Peyer's patch (tissue), 4 donors: ENCODE data around the gene SSR2. TPM values are rescaled to one million over a fixed set of nuclear protein-coding genes. Genes with fewer than 3 reads are reported as not detected.
A peak's percentile ranks its signal among the peaks of the same experiment; 100 is the strongest.
"Not testable (repeated sequence)": the region's sequence is repeated elsewhere in the genome, so short reads cannot be mapped to it uniquely, and the experiment has no call there.

Experiments used
- DNase-seq, 3 donors: peaks; one replicate each; pipeline ENCODE4 v3.0.0-alpha.2; 2017 to 2019
- H3K27ac ChIP-seq, 4 donors: fragments of 200-600 bp; sonication (generic); one replicate each; pipeline ENCODE4 v1.5.1; 2016 to 2019
- H3K27me3 ChIP-seq, 2 donors: fragments of 200-600 bp; sonication (generic); one replicate each; pipeline ENCODE4 v1.5.1; 2019
- H3K36me3 ChIP-seq, 3 donors: fragments of 200-600 bp; sonication (generic); one replicate each; pipeline ENCODE4 v1.5.1; 2016 to 2019
- H3K4me1 ChIP-seq, 4 donors: fragments of 200-600 bp; sonication (generic); one replicate each; pipeline ENCODE4 v1.5.1; 2016 to 2019
- H3K4me3 ChIP-seq, 4 donors: fragments of 200-600 bp; sonication (generic); 1 replicate in 3 of 4; 2 replicates in 1 of 4; pipeline ENCODE4 v1.5.1; 2016 to 2019; ENCODE audit warnings: mild to moderate bottlenecking in 1 of 4
- H3K9me3 ChIP-seq, 4 donors: fragments of 200-600 bp; sonication (generic); one replicate each; pipeline ENCODE4 v1.5.1; 2016 to 2019; ENCODE audit warnings: mild to moderate bottlenecking in 1 of 4
- POLR2A ChIP-seq, 2 donors: fragments of 450-650 bp; IDR thresholded peaks; one replicate each; pipeline ENCODE4 v1.5.1; 2017; ENCODE audit warnings: antibody characterized with exemption in 2 of 2, mild to moderate bottlenecking in 2 of 2, moderate library complexity in 2 of 2
- total RNA-seq, 4 donors: library from RNA; depleted of rRNA; stranded (reverse); fragments of >200 nt; gene quantifications; one replicate each; pipeline ENCODE4 v1.1.0, GENCODE V29; 2016
- TF ChIP-seq, protein P1 (sequence below), 6 experiments: fragments of 450-650 bp in 4 of 6; fragments of 200-600 bp in 2 of 6; sonication (generic) in 1 of 6; IDR thresholded peaks; one replicate each; pipeline ENCODE4 v1.5.1; 2017 to 2019; ENCODE audit warnings: antibody characterized with exemption in 6 of 6, mild to moderate bottlenecking in 3 of 6, moderate library complexity in 1 of 6

The SSR2 gene
- total RNA-seq, 4 donors from 2014 or later: 133 to 269 (median 202) TPM

DNA sequence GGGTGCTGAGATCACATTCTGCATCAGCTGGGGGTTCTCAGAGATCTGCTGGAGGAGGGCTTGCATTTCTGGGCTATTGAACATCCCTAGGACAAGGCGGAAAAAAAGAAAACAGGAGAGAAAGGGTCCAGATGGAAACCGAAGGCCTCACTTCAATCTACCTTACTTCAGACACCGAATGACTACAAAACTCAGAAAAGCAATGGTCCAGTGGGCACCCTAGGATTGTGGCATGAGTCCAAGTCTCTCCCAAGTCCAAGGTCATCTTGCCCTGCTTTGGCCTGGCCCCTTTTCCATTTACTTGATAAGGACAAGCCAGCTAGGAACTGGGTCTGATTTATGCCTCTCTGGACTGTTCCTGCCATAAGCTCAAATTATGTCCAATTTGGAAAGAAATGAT is 22.1 kb upstream of the SSR2 start:
- Histone ChIP-seq H3K4me1 (no peaks in the 10 kb centered on the region), H3K27me3 (no peaks in the 10 kb centered on the region), H3K27ac (no peak overlapping the region), H3K9me3 (no peaks in the 10 kb centered on the region), H3K4me3 (no peak overlapping the region), H3K36me3 (peaks cover 0 to 52% (median 0%) of the 10 kb centered on the region in 3 donors)
- DNase-seq: no peak
- TF ChIP-seq POLR2A (IDR thresholded peaks at IDR 0.05): no peak

DNA sequence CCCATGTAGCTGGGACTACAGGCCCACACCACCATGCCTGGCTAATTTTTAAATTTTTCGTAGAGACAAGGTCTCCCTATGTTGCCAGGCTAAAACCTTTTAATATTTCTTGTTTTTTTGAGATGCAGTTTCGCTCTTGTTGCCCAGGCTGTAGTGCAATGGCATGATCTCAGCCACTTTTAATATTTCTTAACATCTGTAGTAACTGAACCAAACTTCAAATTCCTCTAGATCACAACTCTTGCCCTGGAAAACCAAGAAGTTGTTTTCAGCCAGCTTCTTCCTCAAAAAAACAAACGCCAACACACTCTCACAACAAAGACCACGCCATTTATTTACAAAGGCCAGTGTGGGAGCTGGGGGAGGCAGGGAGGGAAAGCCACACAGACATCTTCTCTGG is 14.2 kb upstream of the SSR2 start:
- DNase-seq, H3K4me3 ChIP-seq, H3K27me3 ChIP-seq, H3K27ac ChIP-seq, H3K4me1 ChIP-seq, H3K9me3 ChIP-seq: not testable (repeated sequence)
- peaks cover 0 to 32% (median 0%) of the 10 kb centered on the region in 3 donors for H3K36me3 ChIP-seq

DNA sequence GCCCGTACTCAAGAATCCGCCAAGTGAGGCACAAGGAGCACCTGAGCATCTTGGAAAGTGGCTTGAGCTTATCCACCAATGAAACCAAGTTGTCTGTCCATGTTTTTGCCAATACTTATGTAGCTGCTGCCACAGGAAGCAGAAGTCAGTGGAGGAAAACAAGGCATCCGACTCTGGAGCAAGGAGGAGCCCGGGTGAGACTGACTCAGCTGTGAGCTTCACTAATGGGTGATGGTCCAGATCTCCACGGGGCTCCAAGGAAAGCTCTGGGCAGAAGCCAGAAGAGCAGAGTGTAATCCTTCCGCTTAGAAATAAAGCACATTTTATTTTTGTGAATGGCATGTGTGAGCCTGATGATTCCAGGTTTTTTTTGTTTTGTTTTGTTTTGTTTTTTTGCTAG is 12.3 kb upstream of the SSR2 start:
- no peaks in the 10 kb centered on the region for H3K9me3 ChIP-seq
- no peak overlapping the region for H3K27ac ChIP-seq
- no peaks in the 10 kb centered on the region for H3K4me1 ChIP-seq
- H3K27me3 ChIP-seq: no peaks in the 10 kb centered on the region
- H3K4me3 ChIP-seq: no peak overlapping the region
- H3K36me3 ChIP-seq: peaks cover 0 to 15% (median 0%) of the 10 kb centered on the region in 3 donors
- no peak for TF ChIP-seq POLR2A (IDR thresholded peaks at IDR 0.05)
- TF ChIP-seq, protein P1, sequence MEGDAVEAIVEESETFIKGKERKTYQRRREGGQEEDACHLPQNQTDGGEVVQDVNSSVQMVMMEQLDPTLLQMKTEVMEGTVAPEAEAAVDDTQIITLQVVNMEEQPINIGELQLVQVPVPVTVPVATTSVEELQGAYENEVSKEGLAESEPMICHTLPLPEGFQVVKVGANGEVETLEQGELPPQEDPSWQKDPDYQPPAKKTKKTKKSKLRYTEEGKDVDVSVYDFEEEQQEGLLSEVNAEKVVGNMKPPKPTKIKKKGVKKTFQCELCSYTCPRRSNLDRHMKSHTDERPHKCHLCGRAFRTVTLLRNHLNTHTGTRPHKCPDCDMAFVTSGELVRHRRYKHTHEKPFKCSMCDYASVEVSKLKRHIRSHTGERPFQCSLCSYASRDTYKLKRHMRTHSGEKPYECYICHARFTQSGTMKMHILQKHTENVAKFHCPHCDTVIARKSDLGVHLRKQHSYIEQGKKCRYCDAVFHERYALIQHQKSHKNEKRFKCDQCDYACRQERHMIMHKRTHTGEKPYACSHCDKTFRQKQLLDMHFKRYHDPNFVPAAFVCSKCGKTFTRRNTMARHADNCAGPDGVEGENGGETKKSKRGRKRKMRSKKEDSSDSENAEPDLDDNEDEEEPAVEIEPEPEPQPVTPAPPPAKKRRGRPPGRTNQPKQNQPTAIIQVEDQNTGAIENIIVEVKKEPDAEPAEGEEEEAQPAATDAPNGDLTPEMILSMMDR (IDR thresholded peaks at IDR 0.05): no peak
- no peak for DNase-seq

DNA sequence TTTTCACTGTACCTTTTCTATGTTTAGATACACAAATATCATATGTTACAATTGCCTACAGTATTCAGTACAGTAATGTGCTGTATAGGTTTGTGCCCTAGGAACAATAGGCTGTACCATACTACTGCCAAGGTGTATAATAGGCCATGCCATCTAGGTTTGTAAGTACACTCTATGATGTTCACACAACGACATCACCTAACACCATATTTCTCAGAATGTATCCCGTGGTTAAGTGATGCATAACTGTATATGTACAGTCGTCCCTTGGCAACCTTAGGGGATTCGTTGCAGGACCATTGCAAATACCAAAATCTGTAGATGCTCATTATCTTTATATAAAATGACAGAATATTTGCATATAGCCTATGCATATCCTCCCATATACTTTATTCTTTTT is 5.8 kb upstream of the SSR2 start:
- Histone ChIP-seq H3K9me3 (no peaks in the 10 kb centered on the region), H3K27ac (no peak overlapping the region), H3K27me3 (no peaks in the 10 kb centered on the region), H3K36me3 (no peaks in the 10 kb centered on the region), H3K4me3 (no peak overlapping the region), H3K4me1 (peaks cover 0 to 5% (median 0%) of the 10 kb centered on the region in 4 donors)
- no peak for DNase-seq
- TF ChIP-seq, protein P1 (IDR thresholded peaks at IDR 0.05): no peak
- TF ChIP-seq POLR2A (IDR thresholded peaks at IDR 0.05): no peak

DNA sequence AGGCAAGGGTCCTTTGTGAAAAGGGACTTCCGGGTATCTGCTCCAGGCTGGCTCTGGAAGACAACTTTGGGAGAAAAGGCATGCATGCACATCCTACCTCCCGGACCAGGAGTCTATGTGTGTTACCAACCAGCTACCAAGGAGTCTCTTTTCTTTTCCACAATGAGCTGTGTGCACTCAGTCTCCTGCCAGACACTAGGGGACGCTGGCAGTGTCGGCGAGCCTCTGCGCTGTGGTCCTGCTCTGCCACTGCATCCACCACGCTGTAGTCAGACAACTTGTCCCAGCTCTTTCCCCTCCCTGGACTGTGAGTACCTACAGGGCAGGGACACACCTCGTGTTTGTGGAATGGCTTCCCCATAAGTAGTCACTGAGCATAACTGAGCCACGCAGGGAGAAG is 5.1 kb upstream of the SSR2 start:
- no peaks in the 10 kb centered on the region for H3K27me3 ChIP-seq
- no peaks in the 10 kb centered on the region for H3K9me3 ChIP-seq
- peaks cover 0 to 5% (median 0%) of the 10 kb centered on the region in 4 donors for H3K4me1 ChIP-seq
- no peak overlapping the region for H3K4me3 ChIP-seq
- H3K27ac ChIP-seq: no peak overlapping the region
- DNase-seq: peak in 2 of 3 donors; percentile 62 to 67
- no peaks in the 10 kb centered on the region for H3K36me3 ChIP-seq
- no peak for TF ChIP-seq POLR2A (IDR thresholded peaks at IDR 0.05)
- TF ChIP-seq, protein P1 (IDR thresholded peaks at IDR 0.05): peak in 4 of 6 experiments; percentile 41 to 73 (median 51)

DNA sequence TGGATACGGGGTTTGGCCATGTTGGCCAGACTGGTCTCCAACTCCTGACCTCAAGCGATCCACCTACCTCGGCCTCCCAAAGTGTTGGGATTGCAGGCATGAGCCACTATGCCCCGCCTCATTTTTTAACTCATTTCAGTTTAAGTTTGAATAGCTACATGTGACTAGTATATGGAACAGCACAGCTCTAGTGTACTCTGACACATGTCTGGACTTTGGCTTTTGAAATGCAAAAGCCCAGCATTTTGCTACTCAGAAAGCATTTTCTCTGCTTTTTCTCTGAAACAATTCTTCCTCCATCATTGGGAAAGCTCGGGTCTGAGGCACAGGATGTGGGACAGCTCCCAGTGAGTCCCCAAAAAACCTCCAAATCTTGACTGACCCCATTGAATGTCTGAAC is 4.0 kb upstream of the SSR2 start:
- Histone ChIP-seq H3K4me1 (peaks cover 0 to 9% (median 1%) of the 10 kb centered on the region in 4 donors), H3K27ac (no peak overlapping the region), H3K4me3 (no peak overlapping the region), H3K36me3 (no peaks in the 10 kb centered on the region), H3K27me3 (no peaks in the 10 kb centered on the region), H3K9me3 (no peaks in the 10 kb centered on the region)
- TF ChIP-seq, protein P1 (IDR thresholded peaks at IDR 0.05): no peak
- no peak for TF ChIP-seq POLR2A (IDR thresholded peaks at IDR 0.05)
- no peak for DNase-seq

DNA sequence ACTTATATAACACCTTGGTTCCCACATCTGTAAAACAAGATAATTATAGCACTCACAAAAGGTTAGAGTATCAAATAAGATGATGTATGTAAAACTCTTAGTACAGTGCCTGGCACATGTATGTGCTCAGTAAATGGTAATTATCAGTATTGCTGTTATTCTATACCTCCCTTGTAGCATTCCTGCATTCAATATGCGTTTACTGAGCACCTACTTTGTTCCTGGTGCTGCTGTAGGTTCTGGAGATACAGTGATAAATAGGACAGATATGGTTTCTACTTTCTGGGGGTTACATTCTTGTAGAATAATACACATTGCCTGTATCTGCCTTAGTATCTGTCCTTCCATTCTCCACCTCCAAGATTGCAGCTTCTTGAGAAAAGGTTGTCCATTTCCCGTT is 1.2 kb upstream of the SSR2 start:
- TF ChIP-seq, protein P1 (IDR thresholded peaks at IDR 0.05): no peak
- no peak for TF ChIP-seq POLR2A (IDR thresholded peaks at IDR 0.05)
- Histone ChIP-seq H3K36me3 (peaks cover 0 to 27% (median 0%) of the 10 kb centered on the region in 3 donors), H3K4me1 (peaks cover 0 to 17% (median 4%) of the 10 kb centered on the region in 4 donors), H3K4me3 (no peak overlapping the region), H3K27me3 (no peaks in the 10 kb centered on the region), H3K27ac (no peak overlapping the region), H3K9me3 (no peaks in the 10 kb centered on the region)
- no peak for DNase-seq
